Keratinocyte (primary cell): ENCODE results near the gene OSBPL5. TPM values are rescaled to one million over a fixed set of nuclear protein-coding genes. Genes with fewer than 3 reads are reported as not detected.

Experiments
- DNase-seq: peaks from one replicate; pipeline ENCODE4 v3.0.0-alpha.2; 2011; ENCODE audit warnings: low read depth, missing footprints, low spot score
- FAIRE-seq: peaks from 2 replicates; lab custom pipeline; 2011; peaks lifted over from hg19 to GRCh38; lab: Jason Lieb, UNC
- H2AFZ ChIP-seq: 2 replicates; pipeline ENCODE4 v1.6.0; 2012; ENCODE audit warnings: low read length, control low read depth, inconsistent platforms; ENCODE audit not compliant: control insufficient read depth
- H3K27ac ChIP-seq: 2 replicates; pipeline ENCODE4 v1.5.1; 2011; ENCODE audit warnings: low read length; ENCODE audit not compliant: control insufficient read depth, insufficient read depth
- H3K27me3 ChIP-seq: 3 replicates; pipeline ENCODE4 v1.6.0; 2011; ENCODE audit warnings: low read length; ENCODE audit not compliant: control insufficient read depth, insufficient read depth; ENCODE audit errors: extremely low read depth
- H3K36me3 ChIP-seq, 2 experiments: 2 replicates in 1 of 2; 3 replicates in 1 of 2; pipeline ENCODE4 v1.5.1; 2011; ENCODE audit warnings: low read length in 2 of 2, mild to moderate bottlenecking in 1 of 2; ENCODE audit not compliant: control insufficient read depth in 2 of 2, insufficient read depth in 2 of 2; ENCODE audit errors: extremely low read depth in 1 of 2
- H3K4me1 ChIP-seq: 3 replicates; pipeline ENCODE4 v1.5.1; 2011; ENCODE audit warnings: low read length; ENCODE audit not compliant: control insufficient read depth, insufficient read depth; ENCODE audit errors: extremely low read depth
- H3K4me2 ChIP-seq: 3 replicates; pipeline ENCODE4 v1.6.0; 2011; ENCODE audit warnings: low read depth, low read length; ENCODE audit not compliant: control insufficient read depth, insufficient read depth; ENCODE audit errors: extremely low read depth
- H3K4me3 ChIP-seq, 3 experiments: fragments of 200-600 bp in 1 of 3; sonication (generic) in 1 of 3; 2 replicates in 2 of 3; 3 replicates in 1 of 3; pipeline ENCODE4 v1.5.1; 2011 to 2016; ENCODE audit warnings: low read length in 3 of 3, mild to moderate bottlenecking in 3 of 3, control low read depth in 2 of 3, inconsistent platforms in 1 of 3, low read depth in 1 of 3, mixed read lengths in 1 of 3, mixed run types in 1 of 3, moderate library complexity in 1 of 3; ENCODE audit not compliant: control insufficient read depth in 2 of 3, insufficient read depth in 2 of 3; ENCODE audit errors: extremely low read depth in 1 of 3
- H3K79me2 ChIP-seq: 2 replicates; pipeline ENCODE4 v1.6.0; 2012; ENCODE audit warnings: low read length; ENCODE audit not compliant: control insufficient read depth, insufficient read depth
- H3K9ac ChIP-seq: 3 replicates; pipeline ENCODE4 v1.6.0; 2011; ENCODE audit warnings: low read length; ENCODE audit not compliant: control insufficient read depth, insufficient read depth; ENCODE audit errors: extremely low read depth
- H3K9me1 ChIP-seq: 3 replicates; pipeline ENCODE4 v1.6.0; 2011; ENCODE audit warnings: low read length; ENCODE audit not compliant: control insufficient read depth, insufficient read depth; ENCODE audit errors: extremely low read depth
- H3K9me3 ChIP-seq: 2 replicates; pipeline ENCODE4 v1.5.1; 2012; ENCODE audit warnings: low read depth, low read length; ENCODE audit not compliant: control insufficient read depth
- H4K20me1 ChIP-seq: 3 replicates; pipeline ENCODE4 v1.6.0; 2011; ENCODE audit warnings: low read length; ENCODE audit not compliant: control insufficient read depth, insufficient read depth; ENCODE audit errors: extremely low read depth
- CTCF ChIP-seq, 3 experiments: IDR thresholded peaks in 1 of 3; conservative IDR thresholded peaks in 1 of 3; optimal IDR thresholded peaks in 1 of 3; 2 replicates in 2 of 3; 3 replicates in 1 of 3; pipeline versions ENCODE3 to v1.5.1; 2011; ENCODE audit warnings: low read length in 3 of 3, mild to moderate bottlenecking in 3 of 3, moderate library complexity in 2 of 3, control low read depth in 1 of 3, inconsistent platforms in 1 of 3; ENCODE audit not compliant: insufficient read depth in 2 of 3; ENCODE audit errors: extremely low read depth in 1 of 3
- EZH2 ChIP-seq: IDR thresholded peaks from one replicate; pipeline ENCODE4 v1.6.1; 2012; ENCODE audit warnings: inconsistent platforms, mild to moderate bottlenecking, low read length, moderate library complexity
- dilution Hi-C: fragments of 300-500 bp; cut with MboI; formaldehyde crosslinking; loops from one replicate; pipeline ENCODE4 v1.7.0; 2020; ENCODE audit warnings: low sequenced_read_pairs; ENCODE audit not compliant: extremely low pct_ligation_motif_present
- polyA plus RNA-seq, 5 experiments: library from polyadenylated mRNA; depleted of rRNA in 3 of 5; stranded (reverse) in 3 of 5; stranded (forward) in 1 of 5; unstranded in 1 of 5; fragments of >200 nt; gene quantifications; 1 replicate in 1 of 5; 2 replicates in 3 of 5; 3 replicates in 1 of 5; pipeline versions ENCODE4 v1.2.1 to v1.2.3, GENCODE V29; 2011 to 2012; ENCODE audit warnings: missing spikeins in 2 of 5, low read depth in 1 of 5, low replicate concordance in 1 of 5

OSBPL5 gene
- polyA plus RNA-seq, 1 donor (not counting 4 experiments of a cell fraction or from before 2014, with no cell fraction given): 3.0 TPM

- H3K4me1 ChIP-seq: peaks cover 22% of the 10 kb centered on the region
- no peak for FAIRE-seq
- dilution Hi-C loops: no loop called here
Observed at GRCh38 chr11:3129181-3129590, 35.9 kb downstream of the OSBPL5 start.

DNA sequence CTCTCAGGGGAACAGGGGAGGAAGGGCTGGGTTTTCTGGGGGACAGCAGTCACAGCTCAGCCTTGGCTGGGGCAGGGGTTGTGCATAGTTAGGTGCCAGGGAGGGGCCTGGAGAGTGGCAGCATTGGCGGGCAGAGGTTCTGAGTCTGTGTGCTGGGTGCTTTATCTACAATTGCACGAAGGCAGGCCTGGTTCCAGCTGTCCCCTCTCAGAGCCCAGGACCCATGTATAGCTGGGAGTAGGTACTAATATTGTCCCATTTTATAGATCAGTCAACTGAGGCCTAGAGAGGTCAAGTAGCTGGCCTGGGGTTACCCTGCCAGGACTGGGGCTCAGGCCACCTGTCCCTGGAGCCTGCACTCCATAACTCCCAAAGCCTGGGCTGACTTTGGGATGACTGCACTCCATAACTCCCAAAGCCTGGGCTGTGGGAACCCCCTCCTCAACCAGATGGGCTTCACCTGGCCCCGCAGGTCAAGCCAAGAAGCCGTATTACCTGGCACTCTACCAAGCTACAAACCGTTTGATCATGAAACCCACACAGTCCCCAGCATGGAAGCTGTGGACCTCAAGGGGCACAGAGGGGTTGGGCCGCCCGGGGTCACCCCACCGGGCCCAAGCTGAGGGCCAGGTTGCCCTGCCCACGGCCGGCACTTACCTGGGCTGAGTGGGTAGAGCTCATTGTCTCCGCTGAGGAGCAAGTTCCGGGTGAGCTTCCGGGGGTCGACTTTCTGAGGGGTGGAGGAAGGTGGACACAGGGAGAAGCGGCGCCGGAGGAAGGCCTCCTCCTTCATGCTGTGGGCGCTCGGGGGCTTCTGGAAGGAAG, 36.5 kb downstream of the OSBPL5 start:
- Histone ChIP-seq H3K27me3 (no peaks in the 10 kb centered on the region), H3K9me1 (no peaks in the 10 kb centered on the region), H4K20me1 (peaks cover 15% of the 10 kb centered on the region), H3K9me3 (no peaks in the 10 kb centered on the region), H3K4me1 (peaks cover 28% of the 10 kb centered on the region), H3K36me3 (no peaks in the 10 kb centered on the region), H3K9ac (no peak overlapping the region), H3K4me3 (no peak overlapping the region), H3K4me2 (no peak overlapping the region), H2AFZ (no peak overlapping the region), H3K27ac (no peak overlapping the region), H3K79me2 (no peaks in the 10 kb centered on the region)
- FAIRE-seq (no peak), DNase-seq (no peak)
- dilution Hi-C loops: no loop called here
- TF ChIP-seq CTCF (optimal IDR thresholded peaks at IDR 0.05 in 1 of 3, IDR thresholded peaks at IDR 0.05 in 1 of 3, conservative IDR thresholded peaks at IDR 0.05 in 1 of 3; ENCODE audit: extremely low read depth in 1 of 3, insufficient read depth in 2 of 3, low read length in 3 of 3) (no peak), EZH2 (no peak)

More at GRCh38 chr11:3129181-3129590, 35.9 kb downstream of the OSBPL5 start:
- no peak for TF ChIP-seq CTCF (optimal IDR thresholded peaks at IDR 0.05 in 1 of 3, IDR thresholded peaks at IDR 0.05 in 1 of 3, conservative IDR thresholded peaks at IDR 0.05 in 1 of 3; ENCODE audit: extremely low read depth in 1 of 3, insufficient read depth in 2 of 3, low read length in 3 of 3)
- no peak for TF ChIP-seq EZH2
- Histone ChIP-seq H3K9ac (no peak overlapping the region), H3K9me3 (no peaks in the 10 kb centered on the region), H3K27me3 (no peaks in the 10 kb centered on the region), H3K79me2 (no peaks in the 10 kb centered on the region), H3K9me1 (no peaks in the 10 kb centered on the region), H3K27ac (no peak overlapping the region), H3K36me3 (no peaks in the 10 kb centered on the region), H3K4me3 (no peak overlapping the region), H2AFZ (no peak overlapping the region), H4K20me1 (peaks cover 12% of the 10 kb centered on the region), H3K4me2 (no peak overlapping the region)
- DNase-seq: no peak
